Breast epithelium (tissue), 4 donors: Measurements from ENCODE around the gene PEAK1. TPM values are rescaled to one million over a fixed set of nuclear protein-coding genes. Genes with fewer than 3 reads are reported as not detected.

Experiments
- DNase-seq, 2 donors: peaks; one replicate each; pipeline ENCODE4 v3.0.0-alpha.2; 2019; ENCODE audit warnings: low spot score in 2 of 2
- H3K27ac ChIP-seq, 2 donors: fragments of 200-600 bp; sonication (generic) in 1 of 2; one replicate each; pipeline ENCODE4 v1.5.1; 2016 to 2019; ENCODE audit warnings: mild to moderate bottlenecking in 1 of 2
- H3K27me3 ChIP-seq, 2 donors: fragments of 200-600 bp; sonication (generic) in 1 of 2; one replicate each; pipeline versions ENCODE4 v1.5.1 to v1.6.0; 2017 to 2019; ENCODE audit warnings: control low read depth in 1 of 2, mild to moderate bottlenecking in 1 of 2
- H3K36me3 ChIP-seq: fragments of 200-600 bp; one replicate; pipeline ENCODE4 v1.5.1; 2019
- H3K4me1 ChIP-seq, 2 donors: fragments of 200-600 bp; sonication (generic); one replicate each; pipeline ENCODE4 v1.5.1; 2016 to 2019; ENCODE audit warnings: control low read depth in 1 of 2
- H3K4me3 ChIP-seq, 3 donors: fragments of 200-600 bp; sonication (generic); 1 replicate in 2 of 3; 2 replicates in 1 of 3; pipeline ENCODE4 v1.5.1; 2016 to 2019; ENCODE audit warnings: mild to moderate bottlenecking in 3 of 3, moderate library complexity in 2 of 3
- H3K9me3 ChIP-seq, 2 donors: fragments of 200-600 bp; sonication (generic) in 1 of 2; one replicate each; pipeline ENCODE4 v1.5.1; 2016 to 2019; ENCODE audit warnings: control low read depth in 1 of 2
- CTCF ChIP-seq, 3 donors: fragments of 450-650 bp; IDR thresholded peaks; one replicate each; pipeline ENCODE4 v1.5.1; 2016 to 2017; ENCODE audit warnings: antibody characterized with exemption in 3 of 3, mild to moderate bottlenecking in 3 of 3, moderate library complexity in 3 of 3
- POLR2A ChIP-seq: fragments of 450-650 bp; IDR thresholded peaks from one replicate; pipeline ENCODE4 v1.6.1; 2016; ENCODE audit warnings: antibody characterized with exemption, mild to moderate bottlenecking, moderate library complexity
- POLR2AphosphoS5 ChIP-seq, 3 donors: sonication (generic); formaldehyde crosslinking; IDR thresholded peaks; one replicate each; pipeline ENCODE4 v1.6.1; 2017; ENCODE audit warnings: antibody characterized with exemption in 3 of 3
- intact Hi-C: fragments of 100-400 bp; cut with DNase I; formaldehyde crosslinking; loops from one replicate; pipeline ENCODE4 v1.15.1; 2023; ENCODE audit warnings: low total_unique reads
- total RNA-seq, 3 donors: library from RNA; depleted of rRNA; stranded (reverse); fragments of >200 nt; gene quantifications; one replicate each; pipeline ENCODE4 v1.1.0, GENCODE V29; 2016

PEAK1 gene
- total RNA-seq, 3 donors from 2014 or later, result 48.5 to 99.5 (median 55.2) TPM

DNA sequence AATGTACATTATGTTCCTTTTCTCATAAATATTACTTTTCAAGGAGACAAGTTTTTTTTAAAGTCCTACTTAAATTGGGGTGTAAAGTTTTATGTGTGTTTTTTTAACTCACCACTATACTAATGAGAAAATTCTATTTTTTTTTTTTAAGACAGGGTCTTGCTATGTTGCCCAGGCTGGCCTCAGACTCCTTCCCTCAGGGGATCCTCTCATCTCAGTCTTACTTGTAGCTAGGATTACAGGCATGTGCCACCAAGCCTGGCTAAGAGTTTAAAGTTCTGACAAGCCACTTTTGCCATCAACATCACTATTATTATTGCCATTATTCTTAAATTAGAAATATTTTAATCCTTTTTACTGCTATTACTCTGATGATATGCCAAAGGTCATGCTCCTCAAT, 356.7 kb downstream of the PEAK1 start:
- Histone ChIP-seq H3K27ac (no peak overlapping the region), H3K9me3 (no peaks in the 10 kb centered on the region), H3K4me3 (no peak overlapping the region), H3K36me3 (no peaks in the 10 kb centered on the region), H3K27me3 (no peaks in the 10 kb centered on the region), H3K4me1 (peaks cover 0 to 7% of the 10 kb centered on the region in 2 donors)
- TF ChIP-seq POLR2A (no peak), CTCF (IDR thresholded peaks at IDR 0.05) (no peak), POLR2AphosphoS5 (IDR thresholded peaks at IDR 0.05) (no peak)
- DNase-seq, result no peak
- intact Hi-C loops, result no loop called here

DNA sequence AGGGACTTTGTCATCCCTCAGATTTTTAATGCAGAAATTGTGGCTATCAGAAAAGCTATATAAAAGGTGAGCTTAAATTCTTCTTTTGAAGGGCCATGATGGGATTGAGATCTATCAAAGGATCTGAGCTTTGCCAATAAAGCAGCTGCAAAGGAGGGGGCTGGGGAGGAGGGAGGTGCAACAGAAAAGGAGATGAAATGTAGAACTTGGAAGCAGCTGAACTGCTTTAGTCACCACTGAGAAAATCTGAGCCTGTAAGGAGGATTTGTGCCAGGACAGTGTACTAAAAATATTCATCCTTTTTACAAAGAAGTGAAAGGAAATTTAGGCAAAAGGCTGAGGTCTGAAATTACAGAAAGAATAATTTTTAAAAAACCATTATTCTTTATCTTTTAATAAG, 359.4 kb downstream of the PEAK1 start:
- H3K36me3 ChIP-seq, result no peaks in the 10 kb centered on the region
- H3K27me3 ChIP-seq, result no peaks in the 10 kb centered on the region
- intact Hi-C loops, result no loop called here
- no peak for DNase-seq
- H3K4me3 ChIP-seq, result no peak overlapping the region
- TF ChIP-seq CTCF (IDR thresholded peaks at IDR 0.05) (no peak), POLR2AphosphoS5 (IDR thresholded peaks at IDR 0.05) (no peak), POLR2A (no peak)
- H3K4me1 ChIP-seq, result peaks cover 0 to 7% of the 10 kb centered on the region in 2 donors
- H3K27ac ChIP-seq, result no peak overlapping the region
- H3K9me3 ChIP-seq, result no peaks in the 10 kb centered on the region

- TF ChIP-seq POLR2AphosphoS5 (IDR thresholded peaks at IDR 0.05) (no peak), CTCF (IDR thresholded peaks at IDR 0.05) (no peak), POLR2A (no peak)
- Histone ChIP-seq H3K36me3 (no peaks in the 10 kb centered on the region), H3K4me1 (peaks cover 0 to 7% of the 10 kb centered on the region in 2 donors), H3K9me3 (no peaks in the 10 kb centered on the region), H3K27me3 (no peaks in the 10 kb centered on the region), H3K27ac (no peak overlapping the region), H3K4me3 (no peak overlapping the region)
- intact Hi-C loops, result no loop called here
- no peak for DNase-seq
Observed at GRCh38 chr15:77059786-77060361, 360.0 kb downstream of the PEAK1 start.

DNA sequence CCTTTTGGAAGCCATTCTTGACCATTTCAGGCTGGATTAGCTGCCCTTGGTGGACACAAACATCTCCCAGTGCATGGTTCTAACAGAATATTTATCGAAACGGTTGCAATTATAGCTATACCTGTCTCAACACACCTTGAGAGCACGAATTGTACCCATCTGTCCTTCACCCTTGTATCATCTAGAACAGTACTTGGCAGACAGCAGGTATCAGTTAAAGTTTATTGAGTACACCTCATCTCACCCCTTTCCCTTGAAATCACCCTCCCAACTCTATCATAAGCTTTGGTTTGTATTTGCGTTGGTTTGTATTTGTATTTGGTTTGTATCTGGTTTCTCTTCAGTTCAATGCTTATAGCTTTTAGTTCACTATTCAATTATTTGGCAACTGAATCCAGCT, 361.4 kb downstream of the PEAK1 start:
- TF ChIP-seq POLR2A (no peak), CTCF (IDR thresholded peaks at IDR 0.05) (no peak), POLR2AphosphoS5 (IDR thresholded peaks at IDR 0.05) (no peak)
- intact Hi-C loops, result no loop called here
- peaks cover 0 to 7% of the 10 kb centered on the region in 2 donors for H3K4me1 ChIP-seq

GRCh38 chr15:77057685-77058084, 362.2 kb downstream of the PEAK1 start:
- DNase-seq, result no peak
- intact Hi-C loops, result no loop called here
- no peaks in the 10 kb centered on the region for H3K9me3 ChIP-seq
- H3K27ac ChIP-seq, result no peak overlapping the region
- H3K4me1 ChIP-seq, result peaks cover 0 to 7% of the 10 kb centered on the region in 2 donors
- TF ChIP-seq POLR2AphosphoS5 (IDR thresholded peaks at IDR 0.05) (no peak), CTCF (IDR thresholded peaks at IDR 0.05) (no peak), POLR2A (no peak)
- H3K36me3 ChIP-seq, result no peaks in the 10 kb centered on the region
- no peak overlapping the region for H3K4me3 ChIP-seq
- no peaks in the 10 kb centered on the region for H3K27me3 ChIP-seq

More for the DNA sequence above, 361.4 kb downstream of the PEAK1 start:
- no peak overlapping the region for H3K4me3 ChIP-seq
- DNase-seq, result no peak
- no peaks in the 10 kb centered on the region for H3K36me3 ChIP-seq
- no peaks in the 10 kb centered on the region for H3K27me3 ChIP-seq
- H3K9me3 ChIP-seq, result no peaks in the 10 kb centered on the region
- H3K27ac ChIP-seq, result no peak overlapping the region
